ENCODE data around the gene TMEM59L. TPM values are rescaled to one million over a fixed set of nuclear protein-coding genes. Genes with fewer than 3 reads are reported as not detected.

The TMEM59L gene
- total RNA-seq, 1 experiment from 2014 or later, result 2.4 TPM

DNA sequence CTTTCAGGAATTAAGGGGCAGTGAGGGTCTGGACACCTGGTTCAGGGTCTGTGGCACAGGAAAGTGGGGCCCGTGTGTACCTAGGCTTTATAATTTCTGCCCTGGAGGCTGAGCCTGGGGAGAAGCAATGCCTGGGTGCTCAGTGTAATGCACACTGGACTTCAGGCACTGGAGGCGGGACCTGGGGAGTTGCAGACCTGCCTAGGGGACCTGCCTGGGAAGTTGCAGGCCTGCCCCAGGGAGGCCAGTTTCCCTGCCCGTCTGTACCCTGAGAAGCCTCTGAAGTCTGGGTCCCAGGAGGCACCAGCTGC lies 2.5 kb upstream of the TMEM59L start:
- TF ChIP-seq POLR2AphosphoS5 (IDR thresholded peaks at IDR 0.05; ENCODE audit: low read depth, low read length) (no peak), TCF7L2 (IDR thresholded peaks at IDR 0.05; ENCODE audit: low read depth, low read length) (no peak), SIN3A (IDR thresholded peaks at IDR 0.05; ENCODE audit: borderline replicate concordance, insufficient read depth, low read depth, low read length) (no peak), CTCF (IDR thresholded peaks at IDR 0.05) (no peak)
- TF ChIP-seq, protein P1, sequence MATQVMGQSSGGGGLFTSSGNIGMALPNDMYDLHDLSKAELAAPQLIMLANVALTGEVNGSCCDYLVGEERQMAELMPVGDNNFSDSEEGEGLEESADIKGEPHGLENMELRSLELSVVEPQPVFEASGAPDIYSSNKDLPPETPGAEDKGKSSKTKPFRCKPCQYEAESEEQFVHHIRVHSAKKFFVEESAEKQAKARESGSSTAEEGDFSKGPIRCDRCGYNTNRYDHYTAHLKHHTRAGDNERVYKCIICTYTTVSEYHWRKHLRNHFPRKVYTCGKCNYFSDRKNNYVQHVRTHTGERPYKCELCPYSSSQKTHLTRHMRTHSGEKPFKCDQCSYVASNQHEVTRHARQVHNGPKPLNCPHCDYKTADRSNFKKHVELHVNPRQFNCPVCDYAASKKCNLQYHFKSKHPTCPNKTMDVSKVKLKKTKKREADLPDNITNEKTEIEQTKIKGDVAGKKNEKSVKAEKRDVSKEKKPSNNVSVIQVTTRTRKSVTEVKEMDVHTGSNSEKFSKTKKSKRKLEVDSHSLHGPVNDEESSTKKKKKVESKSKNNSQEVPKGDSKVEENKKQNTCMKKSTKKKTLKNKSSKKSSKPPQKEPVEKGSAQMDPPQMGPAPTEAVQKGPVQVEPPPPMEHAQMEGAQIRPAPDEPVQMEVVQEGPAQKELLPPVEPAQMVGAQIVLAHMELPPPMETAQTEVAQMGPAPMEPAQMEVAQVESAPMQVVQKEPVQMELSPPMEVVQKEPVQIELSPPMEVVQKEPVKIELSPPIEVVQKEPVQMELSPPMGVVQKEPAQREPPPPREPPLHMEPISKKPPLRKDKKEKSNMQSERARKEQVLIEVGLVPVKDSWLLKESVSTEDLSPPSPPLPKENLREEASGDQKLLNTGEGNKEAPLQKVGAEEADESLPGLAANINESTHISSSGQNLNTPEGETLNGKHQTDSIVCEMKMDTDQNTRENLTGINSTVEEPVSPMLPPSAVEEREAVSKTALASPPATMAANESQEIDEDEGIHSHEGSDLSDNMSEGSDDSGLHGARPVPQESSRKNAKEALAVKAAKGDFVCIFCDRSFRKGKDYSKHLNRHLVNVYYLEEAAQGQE (IDR thresholded peaks at IDR 0.05; ENCODE audit: insufficient read depth in 1 of 2, low read depth in 2 of 2, low read length in 1 of 2), result no peak
- DNase-seq (ENCODE audit: low read depth, low spot score) (no peak), ATAC-seq (no peak; the same call in 1 of the 2 replicates)
- Histone ChIP-seq H3K27ac (ENCODE audit: low read length) (no peak overlapping the region), H3K9me3 (ENCODE audit: control insufficient read depth, insufficient read depth, low read depth, low read length) (no peaks in the 10 kb centered on the region), H3K4me3 (ENCODE audit: low read depth in 2 of 2, low read length in 2 of 2) (no peak overlapping the region), H3K4me1 (ENCODE audit: control insufficient read depth, insufficient read depth, low read length) (peaks cover 5% of the 10 kb centered on the region; the same call in 1 of the 2 replicates), H3K36me3 (ENCODE audit: control insufficient read depth, insufficient read depth, low read length) (no peaks in the 10 kb centered on the region), H3K27me3 (ENCODE audit: control insufficient read depth, insufficient read depth, low read length) (peaks cover 2% of the 10 kb centered on the region)
- in situ Hi-C loops (cut with HindIII; ENCODE audit: low pct_unique_long_range_greater_than_20kb, low sequenced_read_pairs) (no loop called here), intact Hi-C loops (cut with micrococcal nuclease; ENCODE audit: unreplicated experiment) (no loop called here)
- POLR2A ChIA-PET, result no interaction called here
- no TSS peak for BruUV-seq (replicated peaks)
- CTCF ChIA-PET, result no interaction called here

GRCh38 chr19:18610556-18611326 lies 1.9 kb upstream of the TMEM59L start:
- H3K36me3 ChIP-seq (ENCODE audit: control insufficient read depth, insufficient read depth, low read length), result no peaks in the 10 kb centered on the region
- in situ Hi-C loops (cut with HindIII; ENCODE audit: low pct_unique_long_range_greater_than_20kb, low sequenced_read_pairs), result no loop called here
- no peak overlapping the region for H3K4me3 ChIP-seq (ENCODE audit: low read depth in 2 of 2, low read length in 2 of 2)
- ATAC-seq (no peak), DNase-seq (ENCODE audit: low read depth, low spot score) (no peak)
- CTCF ChIA-PET, result no interaction called here
- no TSS peak for BruUV-seq (replicated peaks)
- intact Hi-C loops (cut with micrococcal nuclease; ENCODE audit: unreplicated experiment), result no loop called here
- H3K27me3 ChIP-seq (ENCODE audit: control insufficient read depth, insufficient read depth, low read length), result peaks cover 2% of the 10 kb centered on the region
- no peak for TF ChIP-seq CTCF (IDR thresholded peaks at IDR 0.05)
- TF ChIP-seq TCF7L2 (IDR thresholded peaks at IDR 0.05; ENCODE audit: low read depth, low read length), result no peak
- TF ChIP-seq, protein P1 (IDR thresholded peaks at IDR 0.05; ENCODE audit: insufficient read depth in 1 of 2, low read depth in 2 of 2, low read length in 1 of 2), result no peak
- no peak for TF ChIP-seq SIN3A (IDR thresholded peaks at IDR 0.05; ENCODE audit: borderline replicate concordance, insufficient read depth, low read depth, low read length)
- TF ChIP-seq POLR2AphosphoS5 (IDR thresholded peaks at IDR 0.05; ENCODE audit: low read depth, low read length), result no peak
- H3K4me1 ChIP-seq (ENCODE audit: control insufficient read depth, insufficient read depth, low read length), result peaks cover 5% of the 10 kb centered on the region; the same call in 1 of the 2 replicates
- H3K27ac ChIP-seq (ENCODE audit: low read length), result no peak overlapping the region
- POLR2A ChIA-PET, result no interaction called here
- no peaks in the 10 kb centered on the region for H3K9me3 ChIP-seq (ENCODE audit: control insufficient read depth, insufficient read depth, low read depth, low read length)

Measured in Panc1 (cell line).